A673 (cell line): ENCODE results near the gene TTC39B. TPM values are rescaled to one million over a fixed set of nuclear protein-coding genes. Genes with fewer than 3 reads are reported as not detected.

Experiments
- BruUV-seq: library from RNA; stranded (reverse); fragments of 400-500 nt; replicated peaks from 2 replicates; lab custom pipeline; 2021; lab: Mats Ljungman, UMichigan
- CTCF ChIA-PET: fragments of 300-600 bp; sonication (Branson Sonifier 250); formaldehyde crosslinking; loops from one replicate; lab custom pipeline; 2022; ENCODE audit warnings: antibody characterized with exemption; lab: Charles Lee
- POLR2A ChIA-PET: fragments of 300-600 bp; sonication (Branson Sonifier 250); formaldehyde crosslinking; loops from one replicate; lab custom pipeline; 2022; ENCODE audit warnings: antibody characterized with exemption; ENCODE audit not compliant: low non-redundant PET; lab: Charles Lee
- DNase-seq: peaks from one replicate; pipeline ENCODE4 v3.0.0-alpha.2; 2015; ENCODE audit warnings: low spot score
- H3K27ac ChIP-seq: fragments of 200-600 bp; sonication (generic); 2 replicates; pipeline ENCODE4 v1.5.1; 2016; ENCODE audit warnings: mixed run types, low read depth, mild to moderate bottlenecking, mixed read lengths, antibody characterized with exemption, low read length; ENCODE audit not compliant: poor library complexity, severe bottlenecking
- H3K27me3 ChIP-seq: fragments of 200-600 bp; sonication (generic); replicated peaks from 2 replicates; pipeline ENCODE4 v1.6.1; 2017; ENCODE audit warnings: mixed run types, low read depth, mild to moderate bottlenecking, mixed read lengths, antibody characterized with exemption, low read length; ENCODE audit not compliant: insufficient read depth, poor library complexity
- H3K36me3 ChIP-seq: fragments of 200-600 bp; sonication (generic); 2 replicates; pipeline ENCODE4 v1.6.1; 2016; ENCODE audit warnings: mixed run types, mild to moderate bottlenecking, mixed read lengths, antibody characterized with exemption, low read length; ENCODE audit not compliant: insufficient read depth, poor library complexity, severe bottlenecking
- H3K4me1 ChIP-seq: fragments of 200-600 bp; sonication (generic); 2 replicates; pipeline ENCODE4 v1.6.1; 2017; ENCODE audit warnings: mixed run types, mild to moderate bottlenecking, mixed read lengths, antibody characterized with exemption, low read length; ENCODE audit not compliant: insufficient read depth, poor library complexity, severe bottlenecking
- H3K4me3 ChIP-seq: fragments of 200-600 bp; sonication (generic); 2 replicates; pipeline ENCODE4 v1.5.1; 2016; ENCODE audit warnings: low read depth, mixed run types, mild to moderate bottlenecking, mixed read lengths, low read length; ENCODE audit not compliant: poor library complexity, severe bottlenecking
- H3K9me3 ChIP-seq: fragments of 200-600 bp; sonication (generic); 2 replicates; pipeline ENCODE4 v1.6.1; 2016; ENCODE audit warnings: mixed run types, low read depth, mild to moderate bottlenecking, mixed read lengths, antibody characterized with exemption, low read length; ENCODE audit not compliant: poor library complexity, severe bottlenecking
- EZH2 ChIP-seq: fragments of 200-600 bp; sonication (generic); IDR thresholded peaks from 2 replicates; pipeline ENCODE4 v1.6.1; 2017; ENCODE audit warnings: borderline replicate concordance, low read depth, mild to moderate bottlenecking, mixed read lengths, antibody characterized with exemption, low read length; ENCODE audit not compliant: poor library complexity, severe bottlenecking
- intact Hi-C: fragments of 100-400 bp; cut with micrococcal nuclease; formaldehyde crosslinking; loops from one replicate; pipeline ENCODE4 v1.10.0; 2022; ENCODE audit not compliant: unreplicated experiment
- total RNA-seq: library from RNA; stranded (reverse); gene quantifications from 2 replicates; pipeline ENCODE4 v1.2.3, GENCODE V29; 2021
- TF ChIP-seq, protein P1 (sequence below): fragments of 300-800, 200-600 bp; sonication (generic); conservative IDR thresholded peaks from 2 replicates; pipeline ENCODE4 v1.5.1; 2017; ENCODE audit warnings: low read depth, mild to moderate bottlenecking, antibody characterized with exemption, low read length, moderate library complexity, mixed read lengths

The TTC39B gene
- total RNA-seq, 1 experiment from 2014 or later: 0.52 TPM

DNA sequence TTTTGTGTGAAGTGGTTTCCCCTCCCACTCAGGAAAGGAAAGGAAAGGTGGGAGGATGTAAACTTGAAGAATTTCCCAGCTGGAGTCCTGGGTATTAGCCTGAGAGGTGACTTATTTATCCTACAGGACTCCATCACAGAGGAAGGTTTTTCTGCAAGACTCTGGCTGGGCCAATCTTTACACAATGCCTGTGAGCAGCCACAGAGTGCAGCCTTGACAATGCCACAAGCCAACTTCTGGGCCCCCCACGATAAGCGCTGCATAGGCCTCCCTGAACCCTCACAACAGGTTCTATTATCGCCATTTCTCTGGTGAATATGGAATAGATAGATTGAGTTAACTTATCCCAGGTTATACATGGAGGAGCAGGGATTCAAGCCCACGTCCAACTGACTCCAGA, 12.4 kb downstream of the TTC39B start:
- Histone ChIP-seq H3K27ac (no peak overlapping the region), H3K36me3 (no peaks in the 10 kb centered on the region), H3K27me3 (no peaks in the 10 kb centered on the region), H3K4me1 (no peaks in the 10 kb centered on the region), H3K9me3 (no peaks in the 10 kb centered on the region), H3K4me3 (no peak overlapping the region)
- TF ChIP-seq EZH2: no peak
- TF ChIP-seq, protein P1, sequence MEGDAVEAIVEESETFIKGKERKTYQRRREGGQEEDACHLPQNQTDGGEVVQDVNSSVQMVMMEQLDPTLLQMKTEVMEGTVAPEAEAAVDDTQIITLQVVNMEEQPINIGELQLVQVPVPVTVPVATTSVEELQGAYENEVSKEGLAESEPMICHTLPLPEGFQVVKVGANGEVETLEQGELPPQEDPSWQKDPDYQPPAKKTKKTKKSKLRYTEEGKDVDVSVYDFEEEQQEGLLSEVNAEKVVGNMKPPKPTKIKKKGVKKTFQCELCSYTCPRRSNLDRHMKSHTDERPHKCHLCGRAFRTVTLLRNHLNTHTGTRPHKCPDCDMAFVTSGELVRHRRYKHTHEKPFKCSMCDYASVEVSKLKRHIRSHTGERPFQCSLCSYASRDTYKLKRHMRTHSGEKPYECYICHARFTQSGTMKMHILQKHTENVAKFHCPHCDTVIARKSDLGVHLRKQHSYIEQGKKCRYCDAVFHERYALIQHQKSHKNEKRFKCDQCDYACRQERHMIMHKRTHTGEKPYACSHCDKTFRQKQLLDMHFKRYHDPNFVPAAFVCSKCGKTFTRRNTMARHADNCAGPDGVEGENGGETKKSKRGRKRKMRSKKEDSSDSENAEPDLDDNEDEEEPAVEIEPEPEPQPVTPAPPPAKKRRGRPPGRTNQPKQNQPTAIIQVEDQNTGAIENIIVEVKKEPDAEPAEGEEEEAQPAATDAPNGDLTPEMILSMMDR: no peak
- no peak for DNase-seq
- BruUV-seq: no TSS peak
- CTCF ChIA-PET: no interaction called here
- POLR2A ChIA-PET: no interaction called here
- intact Hi-C loops: no loop called here

DNA sequence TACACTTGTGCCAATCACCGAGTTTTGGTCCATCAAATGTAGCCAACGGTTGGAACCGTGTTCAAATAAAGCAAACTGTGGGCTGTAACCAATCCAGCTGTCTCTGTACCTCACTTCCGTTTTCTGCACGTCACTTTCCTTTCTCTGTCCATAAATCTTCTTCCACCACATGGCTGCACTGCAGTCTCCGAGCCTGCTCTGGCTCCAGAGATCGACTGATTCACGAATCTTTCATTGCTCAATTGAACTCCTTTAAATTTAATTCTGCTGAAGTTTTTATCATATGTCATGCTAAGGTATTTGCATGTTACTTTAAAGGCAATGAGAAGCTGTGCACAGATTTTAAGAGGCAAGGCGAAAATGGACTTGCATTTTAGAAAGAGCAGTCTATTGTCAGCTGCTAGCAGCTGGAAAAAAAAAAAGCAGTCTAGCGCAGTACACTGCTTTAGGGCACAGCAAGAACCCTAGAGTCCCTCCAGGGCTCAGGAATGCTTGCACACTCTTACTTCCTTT, 13.2 kb downstream of the TTC39B start:
- H3K4me3 ChIP-seq: no peak overlapping the region
- intact Hi-C loops: no loop called here
- no peaks in the 10 kb centered on the region for H3K27me3 ChIP-seq
- BruUV-seq: no TSS peak
- CTCF ChIA-PET: no interaction called here
- no peak for DNase-seq
- no peaks in the 10 kb centered on the region for H3K4me1 ChIP-seq
- TF ChIP-seq, protein P1: no peak
- TF ChIP-seq EZH2: no peak
- no peaks in the 10 kb centered on the region for H3K9me3 ChIP-seq
- H3K27ac ChIP-seq: no peak overlapping the region
- POLR2A ChIA-PET: no interaction called here
- H3K36me3 ChIP-seq: no peaks in the 10 kb centered on the region

DNA sequence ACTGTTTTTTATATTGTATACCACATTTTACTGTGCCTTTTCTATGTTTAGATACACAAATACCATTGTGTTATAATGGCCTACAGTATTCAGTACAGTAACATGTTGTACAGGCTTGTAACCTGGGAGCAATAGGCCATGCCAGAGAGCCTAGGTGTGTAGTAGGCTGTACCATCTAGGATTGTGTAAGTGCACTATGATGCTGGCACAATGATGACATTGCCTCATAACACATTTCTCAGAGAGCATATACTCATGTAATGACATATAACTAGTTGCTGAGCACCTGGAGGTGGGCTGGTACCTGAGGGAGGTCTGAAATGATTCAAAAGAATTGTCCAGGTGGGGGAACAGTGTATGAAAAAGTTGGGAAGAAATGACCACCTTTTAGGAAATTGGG, 13.9 kb downstream of the TTC39B start:
- H3K36me3 ChIP-seq: no peaks in the 10 kb centered on the region
- TF ChIP-seq EZH2: no peak
- TF ChIP-seq, protein P1: no peak
- intact Hi-C loops: no loop called here

More for the DNA sequence above, 13.9 kb downstream of the TTC39B start:
- H3K4me1 ChIP-seq: no peaks in the 10 kb centered on the region
- H3K27me3 ChIP-seq: no peaks in the 10 kb centered on the region
- BruUV-seq: no TSS peak
- H3K27ac ChIP-seq: no peak overlapping the region
- ChIA-PET POLR2A (no interaction called here), CTCF (no interaction called here)
- no peak overlapping the region for H3K4me3 ChIP-seq
- H3K9me3 ChIP-seq: no peaks in the 10 kb centered on the region
- DNase-seq: no peak
